ENCODE results near the gene OGDH. TPM values are rescaled to one million over a fixed set of nuclear protein-coding genes. Genes with fewer than 3 reads are reported as not detected.

The OGDH gene
- total and polyA plus RNA-seq, 2 of the 13 experiments (the other 11 are each of a cell fraction or from before 2014, with no cell fraction given): 17.4 to 25.4 TPM

DNA sequence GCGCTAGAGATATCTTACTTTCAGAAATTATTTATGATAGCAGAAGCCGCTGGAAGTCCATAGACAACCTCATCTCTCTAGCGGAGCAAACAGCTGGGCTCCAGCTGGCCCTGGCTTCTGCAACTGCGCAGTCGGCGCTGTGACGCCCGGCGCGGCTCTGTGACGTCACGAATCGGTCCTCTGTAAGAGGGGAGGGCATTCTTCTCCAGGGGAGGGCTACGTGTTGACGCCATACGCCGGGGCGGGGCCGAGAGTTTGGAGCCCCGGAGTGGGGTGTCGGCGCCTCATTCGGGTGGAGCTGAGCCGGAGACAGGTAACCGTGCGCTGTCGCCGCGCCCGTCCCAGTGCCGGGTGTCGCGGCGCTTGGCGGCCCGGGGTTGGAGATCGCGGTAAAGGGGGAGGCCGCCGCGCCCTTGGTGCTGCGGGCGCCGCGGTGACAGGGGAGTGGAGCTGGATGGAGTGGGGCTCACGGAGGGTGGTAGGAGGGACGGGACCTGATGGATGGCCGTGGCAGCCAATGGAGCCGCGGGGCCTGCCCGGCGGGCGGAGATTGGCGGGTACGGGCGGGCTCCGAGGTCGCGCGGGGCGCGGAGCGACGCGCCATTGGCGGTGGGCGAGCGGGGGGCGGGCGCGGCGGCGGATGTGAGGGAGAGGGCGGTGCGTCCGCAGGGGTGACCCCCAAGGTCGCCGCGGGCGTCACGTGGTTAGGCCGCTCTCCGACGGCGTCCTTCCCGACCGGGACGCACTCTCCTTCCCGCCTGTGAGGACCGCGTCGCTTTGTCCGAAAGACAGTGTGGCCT lies at the start of gene OGDH (continued):
- TF ChIP-seq ZBTB4 (CRISPR knock-in tag; IDR thresholded peaks at IDR 0.05; ENCODE audit: borderline replicate concordance) (no peak), U2AF1 (optimal IDR thresholded peaks at IDR 0.05; ENCODE audit: low read depth, low read length) (no peak), PRPF4 (IDR thresholded peaks at IDR 0.05; ENCODE audit: low read depth, low read length, poor library complexity, severe bottlenecking) (no peak), TRAFD1 (CRISPR knock-in tag; IDR thresholded peaks at IDR 0.05; ENCODE audit: borderline replicate concordance) (no peak), ZNF562 (CRISPR knock-in tag; IDR thresholded peaks at IDR 0.05; ENCODE audit: borderline replicate concordance) (no peak; the same call in 1 of the 2 replicates), ZZZ3 (CRISPR knock-in tag; IDR thresholded peaks at IDR 0.05; ENCODE audit: borderline replicate concordance) (0 out of 2 replicates have a peak, but pooled peaks have one; percentile 39), PHF20 (CRISPR knock-in tag; IDR thresholded peaks at IDR 0.05) (peak; percentile 80; the same call in 1 of the 2 replicates), TBP (CRISPR knock-in tag; IDR thresholded peaks at IDR 0.05) (no peak), ARNT2 (CRISPR knock-in tag; IDR thresholded peaks at IDR 0.05; ENCODE audit: low read depth) (peak; percentile 25), ZFP1 (CRISPR knock-in tag; IDR thresholded peaks at IDR 0.05) (no peak), RXRA (CRISPR knock-in tag; IDR thresholded peaks at IDR 0.05) (peak; percentile 60), ESRRA (CRISPR knock-in tag; IDR thresholded peaks at IDR 0.05; ENCODE audit: low read depth) (peak; percentile 96), MLLT10 (CRISPR knock-in tag; IDR thresholded peaks at IDR 0.05) (no peak), SAFB2 (CRISPR knock-in tag; IDR thresholded peaks at IDR 0.05; ENCODE audit: borderline replicate concordance, low read depth) (no peak; the same call in 1 of the 2 replicates), PAX8 (CRISPR knock-in tag; IDR thresholded peaks at IDR 0.05; ENCODE audit: borderline replicate concordance) (no peak), PCBP1 (IDR thresholded peaks at IDR 0.05; ENCODE audit: borderline replicate concordance, low read depth, low read length) (no peak), TSC22D2 (CRISPR knock-in tag; IDR thresholded peaks at IDR 0.05; ENCODE audit: borderline replicate concordance) (no peak; the same call in 1 of the 2 replicates)
- TF ChIP-seq, protein P1, sequence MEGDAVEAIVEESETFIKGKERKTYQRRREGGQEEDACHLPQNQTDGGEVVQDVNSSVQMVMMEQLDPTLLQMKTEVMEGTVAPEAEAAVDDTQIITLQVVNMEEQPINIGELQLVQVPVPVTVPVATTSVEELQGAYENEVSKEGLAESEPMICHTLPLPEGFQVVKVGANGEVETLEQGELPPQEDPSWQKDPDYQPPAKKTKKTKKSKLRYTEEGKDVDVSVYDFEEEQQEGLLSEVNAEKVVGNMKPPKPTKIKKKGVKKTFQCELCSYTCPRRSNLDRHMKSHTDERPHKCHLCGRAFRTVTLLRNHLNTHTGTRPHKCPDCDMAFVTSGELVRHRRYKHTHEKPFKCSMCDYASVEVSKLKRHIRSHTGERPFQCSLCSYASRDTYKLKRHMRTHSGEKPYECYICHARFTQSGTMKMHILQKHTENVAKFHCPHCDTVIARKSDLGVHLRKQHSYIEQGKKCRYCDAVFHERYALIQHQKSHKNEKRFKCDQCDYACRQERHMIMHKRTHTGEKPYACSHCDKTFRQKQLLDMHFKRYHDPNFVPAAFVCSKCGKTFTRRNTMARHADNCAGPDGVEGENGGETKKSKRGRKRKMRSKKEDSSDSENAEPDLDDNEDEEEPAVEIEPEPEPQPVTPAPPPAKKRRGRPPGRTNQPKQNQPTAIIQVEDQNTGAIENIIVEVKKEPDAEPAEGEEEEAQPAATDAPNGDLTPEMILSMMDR (CRISPR knock-in tag; IDR thresholded peaks at IDR 0.05): no peak
- TF ChIP-seq, protein P2, sequence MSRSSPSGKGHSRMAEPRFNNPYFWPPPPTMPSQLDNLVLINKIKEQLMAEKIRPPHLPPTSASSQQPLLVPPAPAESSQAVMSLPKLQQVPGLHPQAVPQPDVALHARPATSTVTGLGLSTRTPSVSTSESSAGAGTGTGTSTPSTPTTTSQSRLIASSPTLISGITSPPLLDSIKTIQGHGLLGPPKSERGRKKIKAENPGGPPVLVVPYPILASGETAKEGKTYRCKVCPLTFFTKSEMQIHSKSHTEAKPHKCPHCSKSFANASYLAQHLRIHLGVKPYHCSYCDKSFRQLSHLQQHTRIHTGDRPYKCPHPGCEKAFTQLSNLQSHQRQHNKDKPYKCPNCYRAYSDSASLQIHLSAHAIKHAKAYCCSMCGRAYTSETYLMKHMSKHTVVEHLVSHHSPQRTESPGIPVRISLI (CRISPR knock-in tag; IDR thresholded peaks at IDR 0.05; ENCODE audit: borderline replicate concordance): no peak
